T-helper 1 cell treated with Interleukin-12 subunit alpha and Interleukin-12 subunit beta and Interleukin-4 antibody, amounts not matched to agents 30 ng/mL and 1 ng/mL, for 36 hours (primary cell): Measurements from ENCODE around the gene ASB15. TPM values are rescaled to one million over a fixed set of nuclear protein-coding genes. Genes with fewer than 3 reads are reported as not detected.

Experiments
- total RNA-seq: library from RNA; stranded (reverse); gene quantifications from 2 replicates; pipeline ENCODE4 v1.2.3, GENCODE V29; 2022

ASB15 gene
- total RNA-seq, 1 donor from 2014 or later = not detected

Other genes starting within 250 kb of the ASB15 start
- 0.10 TPM in 1 of 2 replicates, not detected in the other for gene IQUB, start 67.2 kb upstream of the ASB15 start, total RNA-seq
- gene NDUFA5, start 44.0 kb upstream of the ASB15 start, total RNA-seq = 52.1 and 52.3 TPM in 2 replicates
- gene LMOD2, start 54.0 kb downstream of the ASB15 start, total RNA-seq = not detected in 2 replicates
- gene WASL, start 147.2 kb downstream of the ASB15 start, total RNA-seq = 8.5 and 9.1 TPM in 2 replicates
- 0.51 TPM in 1 of 2 replicates, not detected in the other for gene HYAL4, start 243.3 kb downstream of the ASB15 start, total RNA-seq